ENCODE measurements around the gene ZC3H7A.

DNA sequence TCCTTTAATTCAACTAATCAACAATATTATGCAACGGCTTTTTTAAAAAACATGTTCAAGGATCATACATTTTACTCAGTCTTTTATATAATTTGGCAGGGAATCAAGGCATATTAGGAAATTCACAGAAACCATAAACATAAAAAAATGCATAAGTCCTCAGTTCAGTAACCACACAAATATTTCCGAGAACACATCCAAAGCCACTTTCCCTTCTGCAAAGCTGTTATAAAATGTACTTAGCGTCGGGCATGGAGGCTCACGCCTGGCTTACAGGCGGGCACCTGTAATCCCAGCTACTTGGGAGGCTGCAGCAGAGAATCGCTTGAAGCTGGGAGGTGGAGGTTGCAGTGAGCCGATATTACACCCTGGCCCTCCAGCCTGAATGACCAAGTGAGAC lies 9.7 kb upstream of the ZC3H7A start:
- TF ChIP-seq POLR2AphosphoS5 (IDR thresholded peaks at IDR 0.05; ENCODE audit: insufficient read depth in 1 of 2, low read depth in 1 of 2) (no peak), POLR2A (IDR thresholded peaks at IDR 0.05) (no peak)
- TF ChIP-seq, protein P1, sequence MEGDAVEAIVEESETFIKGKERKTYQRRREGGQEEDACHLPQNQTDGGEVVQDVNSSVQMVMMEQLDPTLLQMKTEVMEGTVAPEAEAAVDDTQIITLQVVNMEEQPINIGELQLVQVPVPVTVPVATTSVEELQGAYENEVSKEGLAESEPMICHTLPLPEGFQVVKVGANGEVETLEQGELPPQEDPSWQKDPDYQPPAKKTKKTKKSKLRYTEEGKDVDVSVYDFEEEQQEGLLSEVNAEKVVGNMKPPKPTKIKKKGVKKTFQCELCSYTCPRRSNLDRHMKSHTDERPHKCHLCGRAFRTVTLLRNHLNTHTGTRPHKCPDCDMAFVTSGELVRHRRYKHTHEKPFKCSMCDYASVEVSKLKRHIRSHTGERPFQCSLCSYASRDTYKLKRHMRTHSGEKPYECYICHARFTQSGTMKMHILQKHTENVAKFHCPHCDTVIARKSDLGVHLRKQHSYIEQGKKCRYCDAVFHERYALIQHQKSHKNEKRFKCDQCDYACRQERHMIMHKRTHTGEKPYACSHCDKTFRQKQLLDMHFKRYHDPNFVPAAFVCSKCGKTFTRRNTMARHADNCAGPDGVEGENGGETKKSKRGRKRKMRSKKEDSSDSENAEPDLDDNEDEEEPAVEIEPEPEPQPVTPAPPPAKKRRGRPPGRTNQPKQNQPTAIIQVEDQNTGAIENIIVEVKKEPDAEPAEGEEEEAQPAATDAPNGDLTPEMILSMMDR (IDR thresholded peaks at IDR 0.05) = no peak

Data from vagina (tissue), 2 donors.